ENCODE results near the gene MEIOSIN. TPM values are rescaled to one million over a fixed set of nuclear protein-coding genes. Genes with fewer than 3 reads are reported as not detected.
"Not testable (repeated sequence)": the region's sequence is repeated elsewhere in the genome, so short reads cannot be mapped to it uniquely, and the experiment has no call there.

MEIOSIN gene
- not detected for total RNA-seq

- DNase-seq (ENCODE audit: low spot score), result no peak
These were observed at the start of gene MEIOSIN for GRCh38 chr19:45733160-45733810. MEIOSIN (plus strand) TSS chr19:45733439; CDS start chr19:45735377, 1,938 bp downstream.

DNA sequence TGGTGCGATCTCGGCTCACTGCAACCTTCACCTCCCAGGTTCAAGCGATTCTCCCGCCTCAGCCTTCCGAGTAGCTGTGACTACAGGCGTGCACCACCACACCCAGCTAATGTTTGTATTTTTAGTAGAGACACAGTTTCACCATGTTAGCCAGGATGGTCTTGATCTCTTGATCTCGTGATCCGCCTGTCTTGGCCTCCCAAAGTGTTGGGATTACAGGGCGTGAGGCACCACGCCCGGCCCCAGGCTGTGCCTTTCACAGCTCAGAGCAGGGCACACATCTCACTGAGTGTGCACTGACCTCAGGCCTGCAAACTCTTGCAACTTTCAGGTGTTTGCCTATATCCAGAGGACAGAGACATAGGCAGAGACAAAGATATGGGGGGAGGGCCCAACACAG lies 48.2 kb upstream of the MEIOSIN start:
- not testable (repeated sequence) for DNase-seq (ENCODE audit: low spot score)

GRCh38 chr19:45687599-45687998 lies 45.6 kb upstream of the MEIOSIN start:
- no peak for DNase-seq (ENCODE audit: low spot score)

DNA sequence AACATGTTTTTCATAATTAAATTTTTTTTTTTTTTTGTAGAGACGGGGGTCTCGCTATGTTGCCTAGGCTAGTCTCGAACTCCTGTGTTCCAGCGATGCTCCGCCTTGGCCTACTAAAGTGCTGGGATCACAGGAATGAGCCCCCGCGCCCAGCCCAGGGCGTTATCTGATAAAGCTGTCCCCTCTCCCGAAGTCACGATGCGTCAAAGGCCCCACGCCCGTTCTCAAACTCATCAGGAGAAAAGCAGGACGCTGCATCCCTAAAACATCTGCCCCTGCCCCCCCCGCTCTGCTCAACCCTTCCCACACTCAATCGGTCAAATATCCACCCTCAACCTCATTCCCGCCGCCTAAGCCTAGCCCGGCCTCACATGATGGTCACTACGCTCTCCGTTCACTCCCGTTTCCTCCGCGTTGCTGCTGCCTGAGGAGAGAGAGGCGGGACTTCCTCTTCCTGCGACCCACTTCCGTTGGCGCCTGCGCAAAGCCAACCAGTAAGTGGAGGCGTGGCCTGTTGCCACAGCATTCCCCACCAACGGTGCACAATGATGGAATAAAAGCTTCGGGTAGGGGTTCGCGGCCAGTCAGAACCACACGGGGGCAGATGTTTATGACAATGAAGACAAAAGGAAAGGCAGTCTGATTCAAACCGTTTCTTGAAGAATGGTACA lies 41.6 kb upstream of the MEIOSIN start, which contains the start of gene SNRPD2:
TSS of gene SNRPD2 (minus strand) at position 438 of the 671 bp plus-strand sequence. CDS start at position 373, 65 bp downstream.
- DNase-seq (ENCODE audit: low spot score), result peak; percentile 95

DNA sequence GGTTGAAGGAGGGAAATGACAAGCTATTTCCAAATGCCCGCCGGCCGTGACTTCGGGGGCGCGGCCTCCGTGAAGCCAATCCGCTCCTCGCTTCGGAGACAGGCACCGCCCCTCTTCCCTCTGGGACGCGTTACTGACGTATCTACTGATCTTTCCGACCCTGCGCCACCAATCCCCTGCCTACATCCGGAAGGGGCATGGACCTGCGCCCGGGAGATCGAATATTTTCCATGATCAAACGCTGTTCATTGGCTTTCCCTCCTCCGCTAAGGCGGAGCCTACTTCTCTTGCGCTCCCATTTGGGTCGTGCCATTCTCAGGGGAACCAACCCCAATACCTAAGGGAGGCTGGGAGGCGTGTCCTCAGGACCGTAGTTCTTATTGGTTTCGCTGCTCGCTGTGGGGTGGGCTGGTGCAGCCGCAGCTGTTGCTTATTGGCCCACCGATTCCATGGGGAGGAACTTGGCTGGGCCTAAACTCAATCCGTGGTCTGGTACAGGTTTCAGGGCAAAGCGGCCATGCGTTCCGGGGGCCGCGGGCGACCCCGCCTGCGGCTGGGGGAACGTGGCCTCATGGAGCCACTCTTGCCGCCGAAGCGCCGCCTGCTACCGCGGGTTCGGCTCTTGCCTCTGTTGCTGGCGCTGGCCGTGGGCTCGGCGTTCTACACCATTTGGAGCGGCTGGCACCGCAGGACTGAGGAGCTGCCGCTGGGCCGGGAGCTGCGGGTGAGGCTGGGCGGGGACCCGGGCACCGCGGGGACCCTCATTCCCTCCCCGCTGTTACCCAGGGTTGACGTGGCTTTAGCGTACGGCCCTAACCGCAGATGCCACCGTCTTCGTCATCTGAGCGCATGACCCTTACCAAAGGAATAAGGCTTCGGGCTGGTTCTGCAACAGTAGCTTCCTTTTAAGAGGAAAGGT lies 40.8 kb upstream of the MEIOSIN start, which contains the start of gene QPCTL:
TSS of gene QPCTL (plus strand) at position 480 of the 919 bp plus-strand sequence. CDS start at position 518, 38 bp downstream.
- DNase-seq (ENCODE audit: low spot score), result peak; percentile 98

DNA sequence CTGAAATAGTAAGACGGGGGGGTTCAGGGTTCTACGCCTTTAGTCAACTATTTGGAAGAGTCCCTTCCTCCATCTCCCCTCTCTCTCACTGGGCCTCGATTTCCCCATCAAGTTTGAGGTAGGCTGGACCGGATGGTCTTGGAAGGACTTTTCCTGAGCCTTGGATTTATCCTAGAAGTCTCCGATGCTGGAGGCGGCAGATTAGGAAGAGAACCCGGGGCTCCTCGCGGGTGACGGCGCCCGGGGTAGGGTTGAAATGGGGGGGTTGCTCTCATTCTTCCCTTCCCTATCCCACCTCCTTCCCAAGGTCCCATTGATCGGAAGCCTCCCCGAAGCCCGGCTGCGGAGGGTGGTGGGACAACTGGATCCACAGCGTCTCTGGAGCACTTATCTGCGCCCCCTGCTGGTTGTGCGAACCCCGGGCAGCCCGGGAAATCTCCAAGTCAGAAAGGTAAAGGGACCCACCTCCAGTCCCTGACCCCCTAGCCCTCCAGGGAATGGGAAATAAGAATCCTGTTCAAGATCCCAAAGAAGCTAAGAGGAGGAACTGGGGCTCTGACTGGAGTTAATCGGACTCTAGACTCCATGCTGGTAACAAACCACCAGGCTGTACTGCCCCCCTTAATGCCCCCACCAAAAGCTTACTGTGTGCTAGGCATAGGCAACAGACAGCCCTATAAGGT lies 40.0 kb upstream of the MEIOSIN start:
- peak; percentile 82 for DNase-seq (ENCODE audit: low spot score)

DNA sequence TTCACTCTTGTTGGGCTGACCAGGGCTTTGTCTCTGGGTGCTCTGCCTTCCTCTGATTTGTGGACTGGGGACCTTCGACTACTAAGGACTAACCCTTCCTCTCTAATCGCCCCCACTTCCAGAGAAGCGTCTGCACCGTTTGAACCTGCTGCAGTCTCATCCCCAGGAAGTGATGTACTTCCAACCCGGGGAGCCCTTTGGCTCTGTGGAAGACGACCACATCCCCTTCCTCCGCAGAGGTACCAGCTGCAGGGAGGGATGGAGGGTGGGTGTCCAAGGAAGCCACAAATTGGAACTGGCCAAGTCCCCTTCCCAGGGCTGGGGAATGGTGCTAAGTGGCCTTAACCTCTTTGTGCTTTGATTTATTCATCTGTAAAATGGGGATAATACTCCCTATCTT lies 31.6 kb upstream of the MEIOSIN start:
- no peak for DNase-seq (ENCODE audit: low spot score)

- no peak for DNase-seq (ENCODE audit: low spot score)
These were observed 28.1 kb upstream of the MEIOSIN start for GRCh38 chr19:45705115-45705514.

- no peak for DNase-seq (ENCODE audit: low spot score)
These were observed 27.4 kb upstream of the MEIOSIN start for GRCh38 chr19:45705710-45706415.

- no peak for DNase-seq (ENCODE audit: low spot score)
These were observed 22.7 kb upstream of the MEIOSIN start for GRCh38 chr19:45710356-45711130.

GRCh38 chr19:45711851-45712698 lies 21.2 kb upstream of the MEIOSIN start:
- no peak for DNase-seq (ENCODE audit: low spot score)

- no peak for DNase-seq (ENCODE audit: low spot score)
These were observed 20.6 kb upstream of the MEIOSIN start for GRCh38 chr19:45712699-45713067.

DNA sequence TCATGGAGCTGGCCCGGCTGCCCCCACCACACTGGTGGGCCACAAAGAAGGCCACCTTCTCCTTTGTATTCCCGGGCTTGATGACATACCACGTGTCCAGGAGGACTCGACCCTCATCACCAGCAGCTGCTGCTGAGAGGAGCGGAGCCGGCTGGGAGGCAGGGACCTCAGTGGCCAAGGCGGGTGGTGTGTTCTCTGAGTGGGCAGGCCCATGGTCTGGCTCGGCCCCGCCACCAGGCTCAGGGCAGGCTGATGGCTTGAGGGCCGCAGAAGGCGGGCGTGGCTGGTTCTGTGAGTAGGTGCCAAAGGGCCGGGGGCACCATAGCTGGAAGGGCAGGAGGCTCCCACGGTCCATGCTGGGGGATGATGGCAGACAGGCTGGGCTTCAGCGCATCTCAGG lies 20.1 kb upstream of the MEIOSIN start:
- no peak for DNase-seq (ENCODE audit: low spot score)

DNA sequence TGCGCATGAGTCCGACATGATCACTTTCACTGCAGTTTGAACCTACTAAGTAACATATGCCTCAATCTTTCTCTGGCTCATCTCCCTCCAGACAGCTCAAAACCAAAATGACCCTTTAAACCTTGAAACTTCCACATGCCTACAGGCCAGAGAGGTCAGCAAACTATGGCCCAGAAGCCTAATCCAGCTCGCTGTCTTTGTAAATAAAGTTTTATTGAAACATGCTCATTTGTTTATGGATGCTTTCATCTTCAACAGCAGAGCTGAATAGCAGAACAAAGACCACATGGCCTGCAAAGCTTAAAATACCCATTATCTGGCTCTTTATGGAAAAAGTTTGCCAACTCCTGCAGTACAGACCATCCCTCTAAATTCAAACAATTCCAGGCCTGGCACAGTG lies 18.1 kb upstream of the MEIOSIN start:
- DNase-seq (ENCODE audit: low spot score), result no peak

DNA sequence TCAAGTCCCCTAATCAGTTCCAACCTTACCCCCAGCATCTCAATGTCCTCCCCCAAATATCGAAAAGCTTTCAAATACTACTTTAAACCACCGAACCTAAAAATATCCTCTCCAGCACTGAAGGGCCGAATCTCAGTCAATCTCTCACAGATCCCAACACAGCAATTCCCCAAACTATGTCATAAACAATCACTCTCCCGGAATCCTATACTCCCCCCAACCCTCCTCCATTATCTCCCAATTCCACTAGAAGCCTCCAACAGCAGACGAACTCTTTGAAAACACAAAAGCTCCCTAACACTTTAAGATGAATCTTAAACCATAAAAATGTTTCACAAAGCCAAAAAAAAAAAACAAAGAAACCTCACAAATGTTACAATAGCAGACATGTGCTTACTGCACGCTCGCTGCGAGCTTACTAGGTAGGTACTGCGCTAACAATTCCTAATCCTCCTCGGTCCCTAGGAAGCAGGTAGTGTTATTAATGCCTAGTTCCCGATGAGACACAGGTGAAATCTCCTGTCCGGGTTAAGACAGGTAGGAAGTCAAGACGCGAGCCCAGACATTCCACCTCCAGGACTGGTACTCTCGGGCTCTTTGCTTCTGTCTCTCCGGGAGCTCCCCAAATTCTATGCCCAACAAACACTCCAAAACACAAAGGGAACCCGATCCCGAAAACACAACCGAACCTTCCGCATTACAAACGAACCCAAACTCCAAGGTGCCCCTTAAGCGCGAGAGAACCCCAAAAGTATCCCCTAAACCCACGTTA lies 16.7 kb upstream of the MEIOSIN start:
- peak; percentile 54 for DNase-seq (ENCODE audit: low spot score)

DNA sequence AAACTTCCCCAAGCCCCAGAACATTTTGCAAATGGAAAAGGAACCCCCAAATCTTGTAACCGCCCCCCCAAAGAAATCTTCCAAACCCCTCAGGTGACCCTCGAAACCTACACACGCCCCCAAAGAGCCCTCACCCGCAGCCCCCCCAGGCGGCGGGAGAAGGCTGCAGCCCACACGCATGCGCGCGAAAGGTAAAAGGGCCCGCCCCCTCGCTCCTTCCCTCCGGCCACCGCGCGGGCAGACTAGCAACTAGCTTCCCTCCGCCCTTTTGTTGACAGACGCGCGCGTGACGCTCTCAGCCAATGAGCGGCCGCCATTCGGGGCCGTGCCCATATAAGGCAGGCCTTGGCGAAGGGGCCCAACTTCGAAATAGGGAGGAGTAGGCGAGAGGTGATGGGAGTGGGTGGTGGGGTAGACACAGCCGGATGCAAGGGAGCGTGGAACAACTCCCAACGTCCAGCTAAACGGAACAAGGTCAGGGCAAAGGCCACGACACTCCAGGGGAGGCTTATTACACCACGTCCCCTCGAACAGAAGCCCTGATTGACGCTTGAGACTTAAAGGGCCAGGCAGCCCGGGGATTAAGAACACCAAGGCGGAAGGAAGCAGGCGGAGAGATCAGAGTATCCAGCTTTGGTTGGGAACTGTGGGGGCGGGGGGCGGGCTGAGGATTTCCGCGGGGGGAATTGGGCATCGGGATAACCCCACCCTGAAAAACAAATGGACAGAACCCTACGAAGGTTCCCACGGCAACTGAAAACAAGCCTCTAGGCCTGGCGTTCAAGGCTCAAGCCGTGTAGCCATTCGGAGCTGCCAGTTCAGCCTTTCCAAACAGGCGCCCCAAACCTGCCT lies 15.9 kb upstream of the MEIOSIN start:
- DNase-seq (ENCODE audit: low spot score), result peak; percentile 99

- DNase-seq (ENCODE audit: low spot score), result peak; percentile 47
These were observed 15.1 kb upstream of the MEIOSIN start for GRCh38 chr19:45717983-45718650.

All from ureter (tissue), 1 donor.